ENCODE data around the gene RELB. TPM values are rescaled to one million over a fixed set of nuclear protein-coding genes. Genes with fewer than 3 reads are reported as not detected.

Gene RELB
- polyA plus RNA-seq, 1 donor from 2014 or later: 1.1 TPM

GRCh38 chr19:44990459-44990858, 10.8 kb upstream of the RELB start:
- H3K36me3 ChIP-seq (ENCODE audit: insufficient read depth, low read length): no peaks in the 10 kb centered on the region
- TF ChIP-seq REST (IDR thresholded peaks at IDR 0.05; ENCODE audit: borderline replicate concordance) (no peak), RAD21 (conservative IDR thresholded peaks at IDR 0.05) (no peak), TAF1 (IDR thresholded peaks at IDR 0.05; ENCODE audit: low read depth) (no peak), EZH2 (IDR thresholded peaks at IDR 0.05; ENCODE audit: borderline replicate concordance, insufficient read depth, low read length, poor library complexity, severe bottlenecking) (no peak), EP300 (conservative IDR thresholded peaks at IDR 0.05; ENCODE audit: poor library complexity, severe bottlenecking) (no peak), MXI1 (conservative IDR thresholded peaks at IDR 0.05; ENCODE audit: poor library complexity, severe bottlenecking) (no peak), POLR2AphosphoS5 (IDR thresholded peaks at IDR 0.05) (no peak), CTCF (IDR thresholded peaks at IDR 0.05; ENCODE audit: poor library complexity, severe bottlenecking) (no peak), SMC3 (conservative IDR thresholded peaks at IDR 0.05; ENCODE audit: poor library complexity) (no peak)
- H3F3A ChIP-seq (ENCODE audit: insufficient read depth, low read length, poor library complexity, severe bottlenecking): no peaks in the 10 kb centered on the region

GRCh38 chr19:44990966-44991365, 10.3 kb upstream of the RELB start:
- no peak overlapping the region for H3K4me3 ChIP-seq (ENCODE audit: low read length)
- no peaks in the 10 kb centered on the region for H3K36me3 ChIP-seq (ENCODE audit: insufficient read depth, low read length)
- TF ChIP-seq REST (IDR thresholded peaks at IDR 0.05; ENCODE audit: borderline replicate concordance) (no peak), TAF1 (IDR thresholded peaks at IDR 0.05; ENCODE audit: low read depth) (no peak)
- no peak overlapping the region for H2AFZ ChIP-seq (ENCODE audit: low read depth, low read length)
- H3K27ac ChIP-seq (ENCODE audit: low read length): no peak overlapping the region
- H3K9ac ChIP-seq (ENCODE audit: low read length): no peak overlapping the region
- H3K79me2 ChIP-seq (replicated peaks; ENCODE audit: insufficient read depth, low read length): no peaks in the 10 kb centered on the region
- no peaks in the 10 kb centered on the region for H3K9me3 ChIP-seq (ENCODE audit: low read length)
- H3K9me2 ChIP-seq (ENCODE audit: insufficient read depth, low read length): no peaks in the 10 kb centered on the region
- no peaks in the 10 kb centered on the region for H3F3A ChIP-seq (ENCODE audit: insufficient read depth, low read length, poor library complexity, severe bottlenecking)
- H3K4me2 ChIP-seq (ENCODE audit: low read length): no peak overlapping the region
- H4K20me1 ChIP-seq (ENCODE audit: insufficient read depth): no peaks in the 10 kb centered on the region
- H3K27me3 ChIP-seq (ENCODE audit: insufficient read depth, low read depth, low read length): no peaks in the 10 kb centered on the region

More at GRCh38 chr19:44990459-44990858, 10.8 kb upstream of the RELB start:
- no peak overlapping the region for H3K4me3 ChIP-seq (ENCODE audit: low read length)
- H2AFZ ChIP-seq (ENCODE audit: low read depth, low read length): no peak overlapping the region
- H3K27me3 ChIP-seq (ENCODE audit: insufficient read depth, low read depth, low read length): no peaks in the 10 kb centered on the region
- H3K27ac ChIP-seq (ENCODE audit: low read length): no peak overlapping the region
- no peaks in the 10 kb centered on the region for H3K9me2 ChIP-seq (ENCODE audit: insufficient read depth, low read length)
- no peaks in the 10 kb centered on the region for H3K79me2 ChIP-seq (replicated peaks; ENCODE audit: insufficient read depth, low read length)
- no peak overlapping the region for H3K4me2 ChIP-seq (ENCODE audit: low read length)
- no peak overlapping the region for H3K9ac ChIP-seq (ENCODE audit: low read length)
- no peaks in the 10 kb centered on the region for H4K20me1 ChIP-seq (ENCODE audit: insufficient read depth)
- H3K9me3 ChIP-seq (ENCODE audit: low read length): no peaks in the 10 kb centered on the region

Data from neural cell (in vitro differentiated cells).